ENCODE measurements around the gene NEK10.

- TF ChIP-seq POLR2A (IDR thresholded peaks at IDR 0.05; ENCODE audit: low read length) = no peak
- no peak for TF ChIP-seq GATA1 (IDR thresholded peaks at IDR 0.05; ENCODE audit: low read depth, low read length)
These were observed 49.9 kb downstream of the NEK10 start for GRCh38 chr3:27319304-27319703.

All from erythroblast (primary cell).